HG03521 (cell line): Measurements from ENCODE around the gene KRT4.

Experiments
- ATAC-seq: cut with Tn5 transposase; IDR thresholded peaks from one replicate; pipeline ENCODE4 v1.9.1; 2021; ENCODE audit warnings: mild to moderate bottlenecking, moderate library complexity; ENCODE audit not compliant: unreplicated experiment

Gene KRT4

DNA sequence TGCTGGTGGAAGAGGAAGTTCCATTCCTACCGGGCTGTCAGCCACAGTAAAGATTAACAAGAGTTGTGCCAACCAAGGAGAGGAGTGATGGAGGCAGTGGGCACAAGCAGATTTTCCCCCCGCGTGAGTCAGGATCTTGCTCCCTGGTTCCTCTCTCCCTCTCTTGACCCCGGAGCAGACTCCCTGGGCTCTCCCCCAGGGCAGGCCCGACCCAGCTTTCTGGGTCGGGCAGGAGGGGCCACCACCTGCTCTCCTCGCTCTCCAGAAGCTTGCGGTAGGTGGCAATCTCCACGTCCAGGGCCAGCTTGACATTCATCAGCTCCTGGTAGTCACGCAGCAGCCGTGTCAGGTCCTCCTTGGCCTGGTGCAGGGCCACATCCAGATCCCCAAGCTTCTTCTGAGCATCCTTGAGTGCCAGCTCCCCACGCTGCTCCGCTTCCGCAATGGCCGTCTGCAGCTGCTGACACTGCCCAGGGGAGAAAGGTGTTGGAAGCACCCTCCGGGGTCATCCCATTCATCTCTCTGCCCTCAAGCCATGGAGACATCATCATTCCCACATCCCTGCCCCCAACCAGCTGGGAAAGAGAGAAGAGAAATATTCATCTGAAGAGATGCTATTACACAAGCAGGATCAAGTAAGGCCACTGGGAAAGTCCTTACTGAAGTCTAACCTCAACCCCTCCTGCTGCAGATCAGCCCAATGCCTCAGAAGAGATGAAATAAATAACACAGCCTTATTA, 9.0 kb upstream of the KRT4 start:
- no peak for ATAC-seq

DNA sequence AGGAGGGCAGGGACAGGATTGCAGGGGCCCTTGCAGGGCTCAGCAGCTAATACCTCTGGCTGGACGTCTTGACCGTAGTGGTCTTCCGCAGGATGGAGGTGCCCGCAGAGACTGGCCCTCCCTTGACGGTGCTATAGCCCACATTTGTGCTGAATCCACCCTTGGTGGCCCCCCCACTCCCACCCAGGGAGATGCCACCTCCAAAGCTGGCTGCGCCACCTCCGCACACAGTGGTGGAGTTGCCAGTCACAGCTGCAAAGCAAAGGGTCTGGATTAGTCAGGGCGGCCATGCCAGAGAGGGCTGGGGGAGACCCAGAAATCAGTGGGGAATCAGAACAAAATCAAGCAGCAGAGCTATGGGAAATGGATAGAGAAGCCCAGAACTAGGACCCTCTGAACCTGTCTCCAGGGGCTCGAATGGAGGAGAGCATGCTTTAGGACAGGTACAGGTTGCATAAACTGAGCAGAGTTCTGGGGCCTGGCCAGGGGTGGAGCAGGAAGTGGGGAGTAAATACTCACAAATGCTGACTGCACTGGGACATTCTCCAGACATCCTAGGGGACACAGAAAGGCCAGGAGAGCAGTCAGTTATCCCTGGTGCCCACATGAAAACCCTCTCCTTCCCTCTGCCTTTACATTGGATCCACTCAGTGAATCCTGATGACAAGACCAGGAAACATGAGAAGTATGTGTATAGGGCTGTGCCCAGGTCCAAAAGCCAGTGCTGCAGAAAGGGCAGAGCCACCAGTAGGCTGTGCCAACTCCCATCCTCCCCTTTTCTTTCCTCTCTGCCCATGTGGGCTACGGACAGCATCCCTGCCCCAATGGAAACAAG, 8.1 kb upstream of the KRT4 start:
- no peak for ATAC-seq

DNA sequence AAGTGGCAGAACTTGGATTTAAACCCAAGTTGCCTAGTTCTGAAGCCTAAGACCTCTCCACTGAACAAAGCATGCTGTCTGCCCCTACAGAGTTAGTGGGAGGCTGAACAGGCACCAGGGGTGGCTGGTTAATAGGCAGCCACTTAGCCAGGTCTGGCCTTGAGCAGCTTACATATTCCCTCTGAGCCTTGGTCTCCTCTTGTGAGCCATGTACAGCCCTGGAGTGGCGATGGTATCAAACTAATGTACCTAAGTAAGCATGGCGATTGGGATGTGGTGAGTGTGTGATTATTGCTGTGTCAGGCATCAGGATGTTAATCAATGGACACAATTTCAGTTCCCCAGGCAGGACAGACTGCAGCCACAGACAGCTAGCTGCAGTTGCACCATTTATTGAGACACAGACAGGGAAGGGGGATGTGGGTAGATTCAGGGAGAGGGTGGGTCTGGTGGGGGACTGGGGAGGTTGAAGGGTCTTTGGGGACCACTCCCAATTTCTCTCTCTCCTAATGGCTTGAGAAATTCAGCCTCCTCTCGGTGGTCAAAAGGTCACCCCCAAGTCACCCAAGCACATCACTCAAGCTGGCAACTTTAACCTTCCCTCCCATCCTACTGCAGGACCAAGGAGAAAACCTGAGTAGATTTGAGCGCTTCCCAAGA, 7.3 kb upstream of the KRT4 start:
- no peak for ATAC-seq

DNA sequence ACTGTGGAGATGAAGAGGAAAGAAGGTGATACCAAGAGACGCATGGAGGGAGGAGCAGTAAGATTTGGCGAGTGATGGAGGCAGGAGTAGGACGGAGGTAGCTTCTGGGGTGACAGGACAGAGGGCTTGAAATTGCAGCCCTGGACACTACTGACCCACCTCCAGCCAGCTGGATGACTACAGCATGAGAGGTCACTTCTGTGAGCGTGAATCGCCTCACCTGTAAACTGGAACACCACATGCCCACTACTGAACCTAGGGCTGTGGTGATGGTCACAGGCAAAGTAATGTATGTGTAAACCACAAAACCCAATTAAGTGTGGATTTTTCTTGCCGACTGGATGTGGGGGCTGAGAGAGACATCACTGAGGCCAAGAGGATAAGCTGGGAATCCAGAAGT, 6.6 kb upstream of the KRT4 start:
- no peak for ATAC-seq

DNA sequence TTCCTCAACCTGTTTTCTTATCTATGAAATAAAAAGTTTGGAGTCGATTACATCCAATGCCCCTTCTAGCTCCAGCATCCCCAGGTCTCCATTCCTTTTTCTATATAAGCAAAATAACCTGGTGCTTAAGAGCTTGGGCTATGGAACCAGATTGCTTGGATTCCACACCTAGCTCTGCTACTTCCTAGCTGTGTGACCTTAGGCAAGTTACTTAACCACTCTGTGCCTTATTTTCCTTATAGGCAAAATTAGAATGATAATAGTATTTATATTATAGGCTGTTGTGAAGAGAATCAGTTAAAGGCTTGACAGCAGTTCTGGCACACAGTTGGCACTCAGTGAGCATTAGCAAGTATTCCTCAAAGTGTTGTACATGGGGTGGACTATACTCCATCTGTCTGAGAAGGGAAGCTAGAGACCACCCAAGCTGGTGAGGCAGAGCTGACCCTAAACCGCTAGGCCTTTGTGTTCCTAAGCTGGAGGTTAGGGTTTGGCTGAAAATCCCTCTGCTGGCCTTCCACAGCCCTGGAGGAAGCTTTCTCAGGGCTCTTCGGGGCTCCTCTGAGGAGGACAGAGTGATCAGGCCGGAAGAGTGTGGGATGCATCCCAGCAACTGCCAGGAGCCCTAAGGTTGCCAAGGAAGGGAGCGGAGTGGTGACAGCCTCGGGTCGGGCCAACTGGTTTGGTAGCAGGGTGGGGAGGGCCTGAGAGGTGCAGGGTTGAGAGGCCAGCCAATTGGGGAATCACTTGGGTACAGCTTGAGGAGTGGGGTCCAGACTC, 6.0 kb upstream of the KRT4 start:
- no peak for ATAC-seq

DNA sequence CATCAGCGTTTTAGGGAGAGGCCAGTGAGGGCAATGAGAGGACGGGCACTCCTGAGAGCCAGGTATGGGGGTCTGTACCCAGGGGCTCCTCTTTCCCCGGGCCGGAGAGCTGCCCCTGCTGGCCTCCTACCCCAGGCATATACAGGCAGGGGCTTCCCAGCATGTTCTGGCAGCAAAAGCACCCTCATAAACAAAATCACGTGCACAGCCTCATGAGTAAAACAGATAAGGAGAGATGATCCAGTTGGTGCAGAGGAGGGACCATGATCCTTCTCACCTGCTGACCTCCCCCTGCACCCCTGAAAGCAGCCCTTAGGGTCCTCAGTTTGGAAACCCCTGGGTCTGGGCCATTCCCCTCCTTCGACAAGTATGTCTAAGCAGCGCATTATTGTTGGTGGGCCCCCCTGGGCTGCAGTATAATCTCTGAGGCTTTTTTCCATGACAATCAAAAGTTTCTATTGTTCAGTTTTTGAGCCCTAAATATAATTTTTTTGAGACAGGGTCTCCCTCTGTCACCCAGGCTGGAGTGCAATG, 5.0 kb upstream of the KRT4 start:
- ATAC-seq = no peak

DNA sequence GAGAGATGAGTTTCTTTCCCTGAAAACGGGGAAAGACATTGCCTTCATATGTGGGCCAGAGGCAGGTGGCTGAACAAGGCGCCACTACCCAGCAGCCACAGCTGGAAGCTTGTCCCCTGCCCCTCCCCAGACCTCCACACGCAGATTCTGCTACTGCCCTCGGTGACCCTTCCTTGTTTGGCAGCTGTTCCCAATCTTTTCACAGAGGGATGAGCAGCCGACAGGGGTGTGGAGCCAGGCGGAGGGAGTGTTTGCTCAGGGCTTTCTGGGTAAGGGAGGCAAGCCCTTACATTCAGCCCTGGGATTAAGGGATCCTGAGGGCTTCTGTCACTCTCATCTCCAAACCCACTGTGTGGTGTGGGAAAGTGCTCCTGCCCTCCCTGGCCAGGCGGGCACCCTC, 4.5 kb upstream of the KRT4 start:
- ATAC-seq = no peak

DNA sequence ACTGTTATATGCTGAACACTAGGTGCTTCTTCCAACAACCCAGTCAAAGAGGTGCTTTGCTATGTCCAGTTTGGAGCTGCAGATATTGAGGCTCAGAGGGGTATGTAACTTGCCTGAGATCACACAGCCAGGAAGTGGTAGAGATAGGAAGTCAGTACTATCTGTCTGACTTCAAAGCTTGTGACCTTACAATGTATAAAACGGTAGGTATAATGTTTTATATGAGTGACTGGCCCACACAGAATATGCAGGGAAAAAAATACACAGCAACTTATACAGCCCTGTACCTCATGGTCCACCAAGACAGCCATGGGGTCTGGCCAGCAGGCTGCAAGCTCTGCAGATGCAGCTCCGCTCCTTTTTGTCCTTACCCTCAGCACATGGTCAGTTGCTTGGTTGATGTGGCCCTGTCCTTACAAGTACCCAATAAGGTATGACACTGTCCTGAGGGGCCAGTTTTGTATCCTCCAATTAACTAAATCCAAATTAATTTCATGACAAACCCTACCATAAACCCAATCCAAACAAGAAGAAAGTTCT, 3.9 kb upstream of the KRT4 start:
- ATAC-seq = no peak

DNA sequence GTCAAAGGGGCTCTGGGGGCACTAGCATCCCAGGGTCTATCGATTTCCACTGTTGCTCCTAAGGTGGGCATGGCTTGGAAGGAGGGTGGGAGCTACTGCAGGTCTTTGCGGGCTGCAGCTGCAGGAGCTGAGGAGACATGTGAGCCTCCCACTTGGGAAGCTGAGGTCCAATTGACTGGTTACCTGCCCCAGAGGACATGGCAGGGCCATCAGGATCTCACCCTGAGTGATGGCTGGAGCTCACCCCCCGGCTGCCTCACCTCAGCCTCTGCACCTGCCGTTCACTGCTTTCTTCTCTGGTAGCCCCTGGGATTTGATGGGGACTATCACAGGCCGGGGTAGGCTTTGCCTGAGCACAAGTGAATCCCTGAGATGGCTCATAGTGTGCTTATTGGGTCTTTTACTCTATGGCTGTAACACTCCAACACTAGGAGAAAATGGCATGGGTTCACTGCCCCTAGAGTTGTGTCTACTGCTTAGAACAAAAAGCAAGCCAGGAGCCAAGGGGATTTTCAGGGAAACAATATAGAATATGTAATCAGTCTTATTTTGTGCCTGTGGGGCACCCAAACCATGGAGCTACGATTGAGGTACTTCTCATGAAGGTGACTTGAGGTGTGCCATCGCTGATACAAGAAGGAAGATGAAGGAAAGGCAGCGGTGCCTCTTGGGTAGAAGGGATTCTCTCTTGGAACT, 3.2 kb upstream of the KRT4 start:
- no peak for ATAC-seq

DNA sequence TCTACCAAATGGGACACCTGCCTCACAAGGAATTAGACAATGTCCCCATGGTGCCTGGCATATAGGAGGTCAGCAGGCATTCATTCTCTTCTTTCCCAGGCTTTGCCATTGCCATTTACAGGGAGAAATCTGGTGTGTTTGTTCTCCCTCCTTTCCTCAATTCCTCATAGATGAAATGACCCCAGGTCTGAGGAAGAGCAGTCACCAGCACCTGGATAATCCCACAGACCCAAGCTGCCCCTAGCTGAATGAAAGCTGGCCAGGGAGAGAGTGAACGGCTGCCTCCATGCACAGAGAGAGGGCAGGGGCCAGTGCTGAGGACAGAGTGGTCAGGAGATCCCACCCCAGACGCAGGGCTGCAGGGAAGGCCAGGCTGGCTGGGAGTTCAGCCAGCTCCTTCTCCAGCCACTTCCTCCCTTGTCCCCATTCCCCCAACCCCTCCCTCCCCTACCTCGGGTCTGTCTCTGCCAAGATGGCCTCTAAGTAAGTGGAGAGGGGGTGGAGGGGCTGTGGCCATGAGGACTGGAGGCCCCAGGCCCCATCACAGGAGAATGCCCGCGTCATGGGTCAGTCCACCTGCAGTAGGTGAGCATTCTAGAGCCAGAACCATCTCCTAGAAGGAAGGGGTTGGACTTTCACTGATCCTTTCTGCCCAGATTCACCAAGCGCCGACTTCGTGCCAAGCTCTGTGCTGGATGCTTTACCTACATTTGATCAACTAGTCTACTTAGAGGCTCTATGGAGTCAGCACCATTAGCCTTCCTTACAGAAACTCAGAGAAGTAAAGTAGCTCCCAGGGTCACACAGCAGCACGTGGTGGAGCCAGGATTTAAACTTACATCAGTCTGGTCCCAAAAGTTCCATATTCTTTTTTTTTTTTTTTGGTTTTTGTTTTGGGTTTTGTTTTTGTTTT, 2.0 kb upstream of the KRT4 start:
- ATAC-seq = no peak

DNA sequence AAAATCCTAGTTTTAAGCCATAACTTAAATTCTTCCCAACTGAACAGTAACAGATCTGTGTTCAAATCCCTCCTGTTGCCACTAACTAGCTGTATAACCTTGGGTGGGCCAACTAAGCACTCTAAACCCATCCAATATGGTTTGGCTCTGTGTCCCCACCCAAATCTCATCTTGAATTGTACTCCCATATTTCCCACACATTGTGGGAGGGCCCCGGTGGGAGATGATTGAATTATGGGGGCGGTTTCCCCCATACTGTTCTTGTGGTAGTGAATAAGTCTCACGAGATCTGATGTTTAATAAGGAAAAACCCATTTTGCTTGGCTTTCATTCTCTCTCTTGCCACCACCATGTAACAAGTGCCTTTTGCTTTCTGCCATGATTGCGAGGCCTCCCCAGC, 1.2 kb upstream of the KRT4 start:
- ATAC-seq = no peak

DNA sequence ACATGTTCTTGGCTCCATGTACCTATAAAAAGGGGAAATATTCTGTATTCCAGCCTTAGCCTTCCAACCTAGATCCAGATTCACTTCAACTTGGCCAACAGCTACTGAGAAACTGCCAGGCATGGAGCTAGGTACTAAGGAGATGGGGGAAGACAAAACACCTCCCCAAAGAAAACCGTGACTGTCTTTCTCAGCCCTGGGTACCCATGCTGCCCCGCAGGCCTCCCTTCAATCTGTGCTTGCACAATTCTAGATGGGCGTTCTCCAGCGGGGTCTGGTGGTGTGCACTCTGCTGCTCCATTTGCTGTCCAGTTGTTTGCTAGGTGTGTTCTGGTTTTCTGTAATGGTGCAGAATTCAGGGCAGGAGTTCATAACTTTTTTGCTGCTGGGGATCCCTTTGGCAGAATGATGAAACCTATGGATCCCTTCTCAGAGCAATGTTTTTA, 817 bp upstream of the KRT4 start:
- ATAC-seq = no peak

DNA sequence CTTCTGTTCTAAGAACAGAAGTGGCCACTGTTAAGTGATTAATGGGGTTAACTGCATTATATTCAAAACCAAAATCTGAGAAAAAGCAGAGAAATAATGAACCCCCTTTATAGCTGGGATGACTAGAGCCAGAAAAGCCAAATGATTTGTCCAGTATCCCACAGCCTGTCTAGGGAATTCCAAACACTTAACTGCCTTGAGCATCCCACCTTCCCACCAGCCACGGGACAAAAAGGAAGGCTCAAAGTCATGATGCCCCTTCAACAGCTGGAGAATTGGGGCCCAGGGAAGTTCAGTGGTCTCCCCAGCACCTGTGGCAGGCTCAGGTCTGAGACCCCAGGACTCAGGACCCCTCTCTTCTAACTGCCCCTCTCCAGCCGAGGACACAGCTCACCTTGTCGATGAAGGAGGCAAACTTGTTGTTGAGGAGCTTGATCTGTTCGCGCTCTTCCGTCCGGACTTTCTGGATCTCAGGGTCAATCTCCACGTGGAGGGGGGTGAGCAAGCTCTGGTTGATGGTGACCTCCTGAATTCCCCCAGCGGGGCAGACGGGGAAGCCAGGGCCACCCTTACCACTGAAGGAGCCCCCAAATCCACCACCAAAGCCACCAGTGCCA, 605 bp downstream of the KRT4 start:
- no peak for ATAC-seq

DNA sequence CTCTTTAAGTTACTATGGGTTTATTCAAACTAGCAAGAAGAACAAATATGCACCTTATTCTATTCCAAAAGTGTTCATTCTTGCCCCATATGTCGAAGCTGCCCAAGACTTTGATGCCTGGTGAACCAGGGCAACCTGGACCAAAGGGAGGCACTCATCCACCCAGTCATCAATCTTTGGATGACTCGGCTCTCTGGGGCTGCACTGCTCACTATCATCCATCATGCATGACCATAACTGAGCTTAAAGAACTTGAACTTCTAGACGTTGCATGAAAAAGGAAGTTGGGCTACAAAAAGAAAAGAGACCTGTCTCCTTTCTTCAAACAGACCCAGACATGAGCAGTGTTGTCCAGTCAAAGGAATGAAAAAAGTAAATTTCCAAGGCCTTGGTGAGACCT, 1.2 kb downstream of the KRT4 start:
- ATAC-seq = no peak

DNA sequence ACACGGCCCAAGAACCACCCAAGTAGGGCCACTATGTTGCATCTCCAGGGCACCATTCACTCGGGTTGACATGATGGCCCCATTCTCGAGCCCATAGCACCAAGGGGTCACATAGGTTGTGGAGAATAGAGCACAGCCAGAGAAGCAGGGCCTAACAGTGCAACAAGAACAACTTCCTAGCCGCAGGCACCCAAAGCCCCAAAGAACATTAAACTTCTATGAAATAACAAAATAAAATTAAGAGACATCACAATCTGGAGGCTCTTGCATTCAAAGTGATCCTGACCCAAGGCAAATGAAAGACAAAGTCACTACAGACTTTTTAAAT, 1.9 kb downstream of the KRT4 start:
- no peak for ATAC-seq

DNA sequence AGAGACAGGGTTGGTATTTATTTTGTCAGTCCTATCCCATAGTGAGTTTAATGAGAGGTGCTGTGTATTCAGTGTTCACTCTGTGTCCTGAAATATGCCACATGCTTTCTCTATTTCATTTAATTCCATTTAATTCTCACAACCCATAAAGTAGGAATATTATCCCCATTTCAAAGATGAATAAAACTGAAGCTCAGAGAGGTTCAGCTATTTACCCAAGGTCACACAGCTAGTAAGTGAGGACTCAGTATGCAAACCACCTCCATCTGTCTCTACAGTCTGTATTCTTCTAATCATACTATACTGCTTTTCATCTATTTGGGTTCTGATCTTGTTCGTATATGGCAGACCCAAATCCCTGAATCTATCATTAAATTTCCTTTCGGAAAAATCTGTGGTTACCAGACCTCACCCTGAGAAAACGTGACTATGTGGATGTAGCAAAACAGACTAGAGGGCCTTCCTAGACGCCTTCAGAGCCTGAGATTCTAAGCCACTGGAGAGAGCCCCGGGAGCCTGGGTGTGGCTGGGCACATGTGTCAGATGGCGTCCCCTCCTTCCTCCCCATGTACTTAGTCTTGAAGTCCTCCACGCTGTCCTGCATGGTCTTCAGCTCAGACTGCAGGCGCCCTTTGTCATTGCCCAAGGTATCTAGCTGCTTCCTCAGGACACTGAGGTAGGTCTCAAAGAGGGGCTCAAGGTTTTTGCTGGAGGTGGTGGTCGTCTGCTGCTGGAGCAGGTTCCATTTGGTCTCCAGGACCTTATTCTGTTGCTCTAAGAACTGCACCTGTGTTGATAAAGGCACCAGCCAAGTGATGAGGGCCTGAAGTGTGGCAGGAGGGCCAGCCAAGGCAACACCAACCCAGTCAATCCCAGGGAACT, 2.5 kb downstream of the KRT4 start:
- no peak for ATAC-seq

DNA sequence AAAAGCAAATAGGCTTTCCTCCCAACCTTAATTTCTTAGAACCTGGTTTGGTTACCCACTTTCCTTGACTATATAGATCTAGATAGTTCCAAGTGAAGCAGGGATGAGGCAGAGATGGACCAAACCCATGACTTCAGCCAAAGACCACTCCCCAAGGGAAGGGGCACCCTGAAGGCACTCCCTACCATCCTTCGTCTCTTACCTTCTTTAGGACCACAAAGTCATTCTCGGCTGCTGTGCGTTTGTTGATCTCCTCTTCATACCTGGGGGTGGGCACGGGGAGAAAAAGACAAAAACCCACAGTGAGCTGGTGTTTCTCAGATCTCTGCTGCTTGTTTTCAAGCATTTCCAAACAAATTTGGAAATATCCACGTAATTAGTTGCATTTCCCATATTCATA, 3.4 kb downstream of the KRT4 start:
- ATAC-seq = no peak

DNA sequence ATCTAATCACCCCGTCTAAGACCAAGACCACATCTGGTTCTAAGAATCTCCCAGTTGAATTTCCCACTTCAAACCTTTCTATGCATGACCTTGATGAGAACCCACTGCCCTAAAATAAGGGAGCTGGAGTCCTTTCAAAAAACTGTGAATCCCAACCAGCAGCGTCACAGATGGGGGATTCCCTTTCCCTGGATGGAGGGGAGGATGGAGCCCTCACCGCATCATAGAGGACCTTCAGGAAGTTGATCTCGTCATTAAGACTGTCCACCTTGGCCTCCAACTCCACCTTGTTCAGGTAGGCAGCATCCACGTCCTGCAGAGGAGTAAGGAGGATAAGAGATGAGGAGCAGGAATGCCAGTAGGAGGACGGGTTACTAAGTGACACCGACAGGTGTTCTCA, 4.8 kb downstream of the KRT4 start:
- no peak for ATAC-seq
